GM23248 (cell line): ENCODE measurements around the gene AMBRA1. TPM values are rescaled to one million over a fixed set of nuclear protein-coding genes. Genes with fewer than 3 reads are reported as not detected.

Source experiments
- DNase-seq: peaks from one replicate; pipeline ENCODE4 v3.0.0-alpha.2; 2015
- H2AFZ ChIP-seq: fragments of 200-600 bp; sonication (generic); 2 replicates; pipeline ENCODE4 v1.6.1; 2016; ENCODE audit warnings: antibody characterized with exemption
- H3F3A ChIP-seq: fragments of 200-600 bp; sonication (generic); 2 replicates; pipeline ENCODE4 v1.6.1; 2016; ENCODE audit warnings: mild to moderate bottlenecking, antibody characterized with exemption, mixed run types; ENCODE audit not compliant: insufficient read depth
- H3K27ac ChIP-seq: fragments of 200-600 bp; sonication (generic); 2 replicates; pipeline ENCODE4 v1.5.1; 2016; ENCODE audit warnings: mild to moderate bottlenecking
- H3K27me3 ChIP-seq: fragments of 200-600 bp; sonication (generic); replicated peaks from 2 replicates; pipeline ENCODE4 v1.6.1; 2016; ENCODE audit warnings: mild to moderate bottlenecking; ENCODE audit not compliant: insufficient read depth
- H3K36me3 ChIP-seq: fragments of 200-600 bp; sonication (generic); 2 replicates; pipeline ENCODE4 v1.6.1; 2016; ENCODE audit warnings: low read depth, mild to moderate bottlenecking
- H3K4me1 ChIP-seq: fragments of 200-600 bp; sonication (generic); 2 replicates; pipeline ENCODE4 v1.6.1; 2016; ENCODE audit warnings: mild to moderate bottlenecking; ENCODE audit not compliant: insufficient read depth
- H3K4me2 ChIP-seq: fragments of 200-600 bp; sonication (generic); one replicate; pipeline ENCODE4 v1.6.1; 2016; ENCODE audit warnings: mild to moderate bottlenecking; ENCODE audit not compliant: unreplicated experiment
- H3K4me3 ChIP-seq: fragments of 200-600 bp; sonication (generic); 2 replicates; pipeline ENCODE4 v1.5.1; 2016; ENCODE audit warnings: mild to moderate bottlenecking
- H3K79me2 ChIP-seq: fragments of 200-600 bp; sonication (generic); 2 replicates; pipeline ENCODE4 v1.6.1; 2016; ENCODE audit warnings: mild to moderate bottlenecking; ENCODE audit not compliant: insufficient read depth
- H3K9ac ChIP-seq: fragments of 200-600 bp; sonication (generic); 2 replicates; pipeline ENCODE4 v1.6.1; 2016; ENCODE audit warnings: mild to moderate bottlenecking
- H3K9me2 ChIP-seq: fragments of 200-600 bp; sonication (generic); 2 replicates; pipeline ENCODE4 v1.6.1; 2016; ENCODE audit warnings: mixed run types, mild to moderate bottlenecking, moderate library complexity; ENCODE audit not compliant: insufficient read depth
- H3K9me3 ChIP-seq: fragments of 200-600 bp; sonication (generic); one replicate; pipeline ENCODE4 v1.6.1; 2017; ENCODE audit warnings: low read depth
- H4K20me1 ChIP-seq: fragments of 200-600 bp; sonication (generic); 2 replicates; pipeline ENCODE4 v1.6.0; 2016; ENCODE audit not compliant: insufficient read depth
- EZH2 ChIP-seq: fragments of 200-600 bp; sonication (generic); IDR thresholded peaks from 2 replicates; pipeline ENCODE4 v1.6.1; 2018; ENCODE audit warnings: antibody characterized with exemption, mild to moderate bottlenecking; ENCODE audit not compliant: insufficient read depth, poor library complexity, severe bottlenecking
- EZH2phosphoT487 ChIP-seq: fragments of 200-600 bp; sonication (generic); IDR thresholded peaks from 2 replicates; pipeline ENCODE4 v1.6.1; 2018; ENCODE audit warnings: antibody characterized with exemption, moderate library complexity, mild to moderate bottlenecking, low read depth; ENCODE audit not compliant: insufficient read depth
- WGBS, 2 experiments: methylation state at CpG; one replicate each; pipeline ENCODE4 v1.1.6; 2015 to 2017; ENCODE audit warnings: low lambda C conversion rate in 2 of 2, low coverage in 1 of 2; ENCODE audit errors: missing lambda C conversion rate in 2 of 2; 5-methylcytosine and 5-hydroxymethylcytosine counted together
- in situ Hi-C: fragments of 300-500 bp; cut with MboI; formaldehyde crosslinking; loops from 2 replicates; pipeline ENCODE4 v1.15.0; 2020
- polyA plus RNA-seq: library from polyadenylated mRNA; unstranded; fragments of >200 nt; fragmentation: Nextera tagmentation; extraction: Ambion mirVana; gene quantifications from 2 replicates; pipeline ENCODE4 v1.2.1, GENCODE V29; 2016
- total RNA-seq: library from RNA; depleted of rRNA; stranded (reverse); fragments of >200 nt; shearing (Covaris generic); gene quantifications from 2 replicates; pipeline ENCODE4 v1.2.3, GENCODE V29; 2014

AMBRA1 gene
- total and polyA plus RNA-seq, 2 experiments from 2014 or later = 5.0 to 46.0 TPM

GRCh38 chr11:46465683-46466082 is 128.1 kb downstream of the AMBRA1 start:
- Histone ChIP-seq H3K9me3 (no peaks in the 10 kb centered on the region), H3F3A (no peaks in the 10 kb centered on the region), H3K27ac (no peak overlapping the region), H3K27me3 (no peaks in the 10 kb centered on the region), H2AFZ (no peak overlapping the region), H3K9ac (no peak overlapping the region), H3K4me1 (peaks cover 7% of the 10 kb centered on the region), H3K4me3 (no peak overlapping the region), H3K9me2 (no peaks in the 10 kb centered on the region), H3K79me2 (peaks cover 13% of the 10 kb centered on the region; the same call in 1 of the 2 replicates), H3K4me2 (no peak overlapping the region), H4K20me1 (no peaks in the 10 kb centered on the region; the same call in 1 of the 2 replicates), H3K36me3 (no peaks in the 10 kb centered on the region)
- DNase-seq = no peak
- in situ Hi-C loops = no loop called here
- no peak for TF ChIP-seq EZH2
- TF ChIP-seq EZH2phosphoT487 = no peak
- 74 to 75% methylated on average over 1 of the region's 1 CpG for WGBS, 2 experiments

GRCh38 chr11:46463701-46464421 is 130.0 kb downstream of the AMBRA1 start:
- Histone ChIP-seq H3K9me2 (no peaks in the 10 kb centered on the region), H3K27ac (no peak overlapping the region), H4K20me1 (no peaks in the 10 kb centered on the region; the same call in 1 of the 2 replicates), H3K79me2 (peaks cover 17% of the 10 kb centered on the region; the same call in 1 of the 2 replicates), H3K9me3 (no peaks in the 10 kb centered on the region), H3K9ac (no peak overlapping the region), H3F3A (no peaks in the 10 kb centered on the region), H3K4me2 (no peak overlapping the region), H2AFZ (no peak overlapping the region), H3K36me3 (no peaks in the 10 kb centered on the region), H3K4me3 (no peak overlapping the region), H3K27me3 (no peaks in the 10 kb centered on the region), H3K4me1 (no peaks in the 10 kb centered on the region)
- no peak for DNase-seq
- in situ Hi-C loops = no loop called here
- TF ChIP-seq EZH2phosphoT487 = no peak
- no peak for TF ChIP-seq EZH2
- 31 to 36% methylated on average over 5 of the region's 5 CpGs for WGBS, 2 experiments

GRCh38 chr11:46461461-46461927 is 132.3 kb downstream of the AMBRA1 start:
- Histone ChIP-seq H3K4me2 (no peak overlapping the region), H3K27me3 (no peaks in the 10 kb centered on the region), H3K9me2 (no peaks in the 10 kb centered on the region), H3K27ac (no peak overlapping the region), H3K36me3 (no peaks in the 10 kb centered on the region), H3K9ac (no peak overlapping the region), H2AFZ (no peak overlapping the region), H4K20me1 (no peaks in the 10 kb centered on the region; the same call in 1 of the 2 replicates), H3K79me2 (peaks cover 17% of the 10 kb centered on the region; the same call in 1 of the 2 replicates), H3K4me3 (no peak overlapping the region), H3F3A (no peaks in the 10 kb centered on the region), H3K4me1 (no peaks in the 10 kb centered on the region), H3K9me3 (no peaks in the 10 kb centered on the region)
- 100% methylated on average over 1 of the region's 1 CpG for WGBS, 2 experiments
- TF ChIP-seq EZH2 (no peak), EZH2phosphoT487 (no peak)
- in situ Hi-C loops = no loop called here
- DNase-seq = no peak

GRCh38 chr11:46458491-46458890 is 135.3 kb downstream of the AMBRA1 start:
- H2AFZ ChIP-seq = no peak overlapping the region
- peaks cover 16% of the 10 kb centered on the region; the same call in 1 of the 2 replicates for H3K79me2 ChIP-seq
- no peak overlapping the region for H3K4me3 ChIP-seq
- no peaks in the 10 kb centered on the region for H3K4me1 ChIP-seq
- H3K9ac ChIP-seq = no peak overlapping the region
- TF ChIP-seq EZH2 (no peak), EZH2phosphoT487 (no peak)
- H4K20me1 ChIP-seq = peaks cover 3% of the 10 kb centered on the region; the same call in 1 of the 2 replicates
- H3K9me3 ChIP-seq = no peaks in the 10 kb centered on the region
- no peaks in the 10 kb centered on the region for H3K9me2 ChIP-seq
- no peak overlapping the region for H3K4me2 ChIP-seq
- 80 to 92% methylated on average over 2 of the region's 2 CpGs for WGBS, 2 experiments
- DNase-seq = no peak
- H3F3A ChIP-seq = no peaks in the 10 kb centered on the region
- no peaks in the 10 kb centered on the region for H3K27me3 ChIP-seq
- no peak overlapping the region for H3K27ac ChIP-seq
- in situ Hi-C loops = no loop called here
- H3K36me3 ChIP-seq = no peaks in the 10 kb centered on the region
